ENCODE measurements around the gene GPATCH2.

The GPATCH2 gene

DNA sequence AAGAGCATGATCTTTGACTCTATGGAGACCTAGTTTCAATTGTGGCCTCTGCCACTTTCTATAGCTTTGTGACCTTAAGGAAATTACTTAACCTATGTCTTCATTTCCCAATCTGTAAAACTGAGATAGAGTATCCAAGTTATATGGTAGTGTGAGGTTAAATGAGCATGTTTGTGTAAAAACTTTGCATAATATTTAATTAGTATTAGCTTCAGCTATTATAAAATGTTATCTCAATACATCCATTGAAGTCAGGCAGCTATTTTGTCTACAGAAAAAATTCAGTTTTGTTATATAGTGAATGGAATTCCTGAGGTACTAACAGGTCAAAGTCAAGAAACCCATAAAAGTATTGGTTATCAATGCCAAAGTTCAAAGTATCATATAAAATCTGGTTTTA is 53.6 kb downstream of the GPATCH2 start:
- DNase-seq = no peak

DNA sequence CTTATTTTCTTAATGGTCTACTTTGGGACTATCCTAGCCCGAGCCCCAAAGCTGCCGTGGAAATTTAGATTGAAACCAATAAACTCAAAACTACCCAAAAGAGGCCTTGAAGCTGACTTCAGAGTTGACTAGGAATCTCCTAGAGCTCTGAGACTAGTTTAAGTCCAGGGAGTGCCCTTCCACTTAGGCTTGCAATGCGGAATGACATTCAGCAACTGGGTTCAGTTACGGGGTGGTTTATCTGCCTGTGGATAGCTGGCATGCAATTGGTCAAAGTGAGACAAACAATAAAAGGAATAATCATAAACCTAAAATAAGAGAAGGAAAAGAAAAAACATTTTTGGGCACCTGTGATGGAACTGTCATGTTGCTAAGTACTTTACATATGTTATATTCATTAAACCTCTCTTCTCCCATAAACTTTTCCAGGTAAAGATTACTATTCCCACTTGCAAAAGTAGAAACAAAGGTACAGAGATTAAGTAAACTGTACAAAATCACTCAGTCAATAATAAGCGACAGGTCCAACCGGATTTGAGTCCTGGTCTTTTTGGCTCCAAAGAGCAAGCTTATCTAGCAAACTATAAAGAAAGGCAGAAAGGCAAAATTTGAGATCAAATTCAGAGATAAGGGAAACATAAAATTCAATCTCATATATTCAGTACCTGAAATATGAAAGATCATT is 56.5 kb downstream of the GPATCH2 start:
- DNase-seq = no peak

DNA sequence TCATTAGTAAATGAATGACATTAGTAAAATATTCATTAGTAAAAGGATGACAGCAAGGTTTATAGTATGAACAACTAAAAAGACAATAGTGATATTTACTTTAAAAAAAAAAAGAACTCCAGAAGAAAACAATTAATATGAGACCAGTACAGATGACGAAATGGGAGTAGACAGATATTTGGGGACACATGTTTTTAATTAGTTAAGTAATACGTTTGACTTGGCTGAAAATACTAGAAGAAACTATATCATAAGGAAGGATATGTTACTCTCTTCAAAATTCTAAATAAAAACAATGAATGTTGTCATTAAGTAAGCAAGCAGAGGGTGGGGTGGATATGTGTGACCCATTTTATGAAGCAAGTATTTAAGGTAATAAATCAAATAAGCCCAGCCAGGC is 61.9 kb downstream of the GPATCH2 start:
- DNase-seq = no peak

DNA sequence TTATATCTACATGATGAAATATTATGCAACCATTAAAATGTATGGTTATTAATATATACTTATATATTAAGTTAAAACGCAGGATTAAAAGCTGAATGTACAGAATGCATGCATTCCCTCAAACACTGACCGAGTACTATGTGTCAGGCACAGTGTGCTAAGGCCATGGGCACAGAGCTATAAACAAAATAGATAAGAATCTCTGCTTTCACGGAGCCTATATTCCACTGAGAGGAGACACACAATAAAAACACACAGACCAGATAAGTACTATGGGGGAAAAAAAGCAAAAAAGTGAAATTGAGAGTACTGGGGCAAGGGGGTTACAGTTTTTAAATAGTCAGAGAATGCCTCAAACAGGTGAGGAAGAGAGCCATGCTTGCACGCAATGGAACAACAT is 62.7 kb downstream of the GPATCH2 start:
- no peak for DNase-seq

DNA sequence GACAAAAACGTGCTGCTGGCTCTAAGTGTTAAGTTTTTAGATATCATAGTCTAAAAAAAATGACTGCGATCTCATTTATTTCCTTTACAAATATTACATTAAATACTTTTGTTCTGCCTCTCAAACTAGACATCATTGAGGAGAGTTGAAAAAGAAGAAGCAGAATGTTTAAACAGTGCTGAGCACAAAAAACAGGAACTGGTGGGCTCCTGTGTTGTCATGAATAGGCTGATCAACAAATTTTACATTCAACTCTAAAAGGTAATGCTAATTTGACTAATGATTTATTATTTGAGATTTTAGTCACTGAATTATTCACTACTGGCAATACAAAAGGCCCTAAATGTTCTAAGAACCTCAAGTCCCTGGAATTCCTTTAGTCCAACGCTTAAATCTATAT is 66.1 kb downstream of the GPATCH2 start:
- no peak for DNase-seq

DNA sequence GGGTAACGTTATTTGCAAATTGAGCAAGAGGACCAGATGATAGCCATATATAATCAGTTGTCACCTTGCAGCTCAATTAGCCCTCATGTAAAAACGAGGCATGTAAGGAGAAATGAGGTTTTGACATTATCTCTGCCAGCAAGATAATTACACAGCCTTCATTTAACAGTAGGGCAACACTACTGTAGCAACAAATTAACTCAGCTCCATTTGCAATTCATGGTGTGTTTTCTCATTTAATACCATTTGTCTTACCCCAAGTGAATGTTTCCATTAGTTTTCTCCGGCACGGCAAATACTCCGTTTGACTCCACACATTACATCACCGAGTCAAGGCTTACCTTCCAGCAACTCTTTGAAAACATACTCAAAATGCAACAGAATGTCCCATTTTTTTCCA is 66.7 kb downstream of the GPATCH2 start:
- DNase-seq = no peak

DNA sequence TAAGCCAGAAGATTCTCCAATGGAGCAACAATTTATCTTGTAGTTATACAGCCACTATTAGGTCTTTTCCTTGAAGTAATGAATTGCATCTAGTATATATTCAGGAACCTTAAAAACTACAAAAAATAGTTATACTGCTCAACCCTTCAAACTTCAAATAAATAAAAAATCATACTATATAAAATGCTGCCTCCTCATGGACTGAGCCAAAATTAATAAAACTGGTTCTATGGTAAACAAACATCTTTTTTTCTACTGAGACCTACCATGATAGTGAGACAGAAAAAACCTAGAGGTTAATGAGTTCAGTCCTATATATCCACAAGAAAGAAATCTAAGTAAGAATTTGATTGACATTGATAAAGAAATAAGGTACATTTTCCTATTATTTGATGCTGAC is 67.7 kb downstream of the GPATCH2 start:
- DNase-seq = no peak

DNA sequence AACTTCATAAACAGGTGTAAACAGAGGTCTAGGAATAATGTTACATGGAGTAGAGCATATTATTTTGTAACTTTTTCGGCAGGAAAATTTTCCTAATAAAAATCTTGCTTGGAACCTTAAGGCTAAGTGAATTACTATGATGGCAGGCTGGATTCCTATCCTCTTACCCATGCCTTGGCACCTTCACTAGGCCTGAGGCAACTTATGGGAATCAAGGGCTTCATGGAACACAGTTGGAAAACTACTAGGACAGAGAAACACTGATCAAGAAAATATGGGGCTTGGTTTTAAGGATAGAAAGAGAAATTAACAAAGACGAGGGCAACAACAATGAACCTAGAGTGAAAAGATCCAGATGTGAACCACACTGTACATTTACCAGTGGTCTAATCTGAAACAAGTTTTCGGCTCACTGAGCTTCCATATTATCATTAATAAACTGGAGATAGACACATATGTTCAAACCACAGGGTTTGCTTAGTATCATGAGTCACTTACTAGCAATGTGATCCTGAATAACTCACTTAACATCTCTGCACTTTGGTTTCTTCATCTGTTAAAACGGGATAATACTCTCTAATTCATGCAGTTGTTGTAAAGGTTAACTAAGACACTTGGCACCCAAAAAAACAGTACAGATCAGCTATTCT is 68.5 kb downstream of the GPATCH2 start:
- no peak for DNase-seq

DNA sequence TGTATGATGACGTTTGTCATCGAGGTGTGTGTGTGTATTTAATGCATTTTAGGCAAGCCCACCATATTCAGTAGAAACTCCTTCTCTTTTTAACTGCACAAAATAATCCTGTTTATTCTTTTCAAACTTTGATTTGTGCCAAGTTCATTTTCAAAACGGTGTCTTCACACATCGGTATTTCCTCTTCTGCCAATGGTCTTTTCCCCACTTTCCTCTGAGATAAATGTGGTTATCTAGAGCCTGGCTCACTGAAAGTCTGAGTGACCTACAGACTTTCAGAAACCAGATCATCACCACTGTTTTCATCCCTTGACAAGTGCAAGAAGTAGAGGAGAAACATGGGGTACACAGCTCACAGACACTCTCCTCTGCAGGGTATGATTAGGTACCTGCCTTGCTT is 69.4 kb downstream of the GPATCH2 start:
- no peak for DNase-seq

DNA sequence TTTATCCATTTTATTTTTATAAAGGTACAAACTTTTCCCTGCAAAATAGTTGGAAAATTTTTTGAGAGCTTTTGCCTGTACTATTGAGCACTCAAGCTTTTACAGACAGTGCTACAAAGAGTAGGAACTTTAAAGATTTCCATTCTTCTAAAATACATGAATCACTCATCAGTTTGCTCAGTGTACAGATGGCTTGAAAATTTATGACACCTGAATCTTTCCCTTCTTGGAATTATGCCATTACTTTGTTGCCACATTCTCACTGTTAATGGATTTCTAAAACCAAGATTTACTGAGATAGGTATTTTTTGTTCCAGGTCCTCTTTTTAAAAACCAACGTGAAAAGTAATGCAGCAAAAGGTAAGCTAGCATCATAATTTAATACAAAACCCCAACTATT is 76.0 kb downstream of the GPATCH2 start:
- no peak for DNase-seq

DNA sequence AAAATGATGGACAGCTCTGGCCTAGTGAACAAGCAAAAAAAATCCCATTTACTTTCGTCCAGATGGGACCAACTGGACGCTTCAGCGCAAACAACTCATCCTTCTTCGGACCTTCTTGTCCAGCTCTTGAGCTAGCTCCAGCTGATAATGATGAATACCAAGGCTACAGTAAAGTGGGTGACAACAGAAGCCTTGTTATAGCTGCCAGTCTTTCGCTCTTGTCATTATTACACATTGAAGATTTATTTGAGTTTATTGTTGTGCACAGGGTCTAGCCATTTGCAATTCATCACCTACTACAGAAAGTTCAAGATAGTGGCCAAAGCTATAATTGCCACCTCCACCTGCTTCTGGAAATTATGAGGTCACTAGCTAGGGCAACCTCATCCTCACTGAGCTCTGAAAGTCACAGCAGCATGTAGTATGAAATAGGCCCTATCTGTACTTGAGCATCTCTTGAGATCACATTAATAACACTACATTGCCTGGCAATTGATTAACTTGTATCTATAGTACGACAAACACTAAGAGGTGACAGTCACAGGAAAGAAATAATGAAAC is 76.9 kb downstream of the GPATCH2 start:
- no peak for DNase-seq

DNA sequence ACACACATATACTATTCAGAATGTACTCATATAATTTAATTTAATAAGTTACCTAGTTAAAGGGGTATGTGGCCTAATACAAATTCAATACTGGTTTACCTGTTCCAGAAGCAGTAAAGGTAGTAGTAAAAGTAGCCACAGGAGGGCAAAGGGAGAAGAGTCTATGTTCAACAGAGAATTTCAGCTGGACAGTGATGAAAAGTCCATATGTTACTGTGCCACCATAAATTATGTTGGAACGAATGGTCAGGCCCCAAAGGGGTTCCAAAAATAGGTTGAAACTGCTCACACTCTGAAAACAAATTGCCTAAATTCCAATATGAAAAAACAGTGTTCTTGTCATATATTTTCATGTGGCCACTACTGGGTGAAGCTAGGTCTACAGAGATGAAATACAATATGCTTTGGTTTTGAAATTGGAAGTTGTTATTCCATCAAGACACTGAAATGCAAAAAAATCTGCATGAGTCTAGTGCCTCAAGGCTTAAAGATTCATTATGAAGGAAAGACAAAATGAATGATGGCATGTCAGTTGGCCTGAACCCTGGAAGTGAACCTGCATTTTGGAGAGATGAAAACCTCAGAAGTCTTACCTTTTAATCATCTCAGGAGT is 78.4 kb downstream of the GPATCH2 start:
- no peak for DNase-seq

DNA sequence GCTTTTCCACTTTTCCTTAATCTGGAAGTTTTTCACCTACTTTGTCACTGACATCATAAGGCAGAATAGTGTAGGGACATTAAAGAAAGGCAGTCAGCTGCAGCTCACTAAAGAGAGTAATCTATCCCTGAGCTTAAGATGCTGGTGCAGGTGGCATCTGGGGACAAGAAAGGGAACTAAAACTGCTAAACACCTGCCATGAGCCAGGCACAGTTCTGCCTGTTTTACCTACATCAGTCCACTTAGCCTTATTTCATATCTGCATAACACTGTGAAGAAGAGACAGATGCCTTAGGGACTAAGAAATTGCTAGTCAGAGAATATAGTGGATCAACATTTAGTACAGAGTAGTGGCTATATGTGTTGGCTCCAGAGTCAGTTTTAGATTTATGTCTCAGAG is 88.1 kb downstream of the GPATCH2 start:
- no peak for DNase-seq

DNA sequence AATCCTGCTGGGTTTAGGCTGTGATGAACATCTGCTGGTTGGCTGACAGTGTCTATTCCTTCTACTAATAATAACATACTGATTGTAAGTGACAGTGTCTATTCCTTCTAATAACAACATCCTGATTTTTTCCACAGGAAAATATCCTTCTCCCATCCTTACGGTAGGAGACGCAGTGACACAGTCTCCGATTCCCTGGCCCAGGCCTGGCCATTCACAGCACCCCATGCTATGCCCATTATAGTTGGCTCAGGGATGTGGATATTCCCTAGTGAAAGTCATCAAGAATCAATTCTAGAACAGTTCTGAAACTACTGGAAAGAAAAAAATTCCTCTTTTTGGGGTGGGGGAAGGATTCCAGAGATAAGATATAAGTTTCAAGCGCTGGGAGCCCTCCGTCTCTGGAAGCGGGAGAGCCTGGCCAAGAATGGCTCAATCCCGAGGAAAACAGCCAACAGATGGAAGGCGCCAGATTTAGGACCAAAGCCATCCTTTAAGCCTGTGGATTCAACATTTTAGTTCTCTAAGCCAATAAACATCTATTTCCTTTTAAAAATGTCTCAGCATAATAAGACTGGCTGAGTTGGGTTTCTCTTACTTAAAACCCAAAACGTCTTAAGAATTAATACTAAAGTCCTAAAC is 88.6 kb downstream of the GPATCH2 start:
- no peak for DNase-seq

DNA sequence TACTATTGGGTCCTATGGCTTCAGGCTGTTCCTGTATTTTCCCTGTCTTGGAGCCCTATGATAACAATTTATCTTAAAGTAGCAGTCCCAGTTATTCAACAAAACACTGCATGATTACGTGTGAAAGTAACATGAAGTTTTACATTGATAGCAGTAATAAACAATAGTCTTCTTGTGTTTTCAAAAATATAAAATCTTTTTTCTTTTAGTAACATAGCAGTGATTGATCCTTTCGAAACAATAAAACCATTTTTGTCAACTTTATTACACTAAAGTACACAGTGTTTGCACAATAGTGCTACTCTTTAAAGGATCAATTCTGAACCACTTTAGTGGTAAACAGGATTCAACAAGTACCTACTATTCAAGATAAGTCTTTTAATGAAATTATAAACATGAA is 90.6 kb downstream of the GPATCH2 start:
- no peak for DNase-seq

DNA sequence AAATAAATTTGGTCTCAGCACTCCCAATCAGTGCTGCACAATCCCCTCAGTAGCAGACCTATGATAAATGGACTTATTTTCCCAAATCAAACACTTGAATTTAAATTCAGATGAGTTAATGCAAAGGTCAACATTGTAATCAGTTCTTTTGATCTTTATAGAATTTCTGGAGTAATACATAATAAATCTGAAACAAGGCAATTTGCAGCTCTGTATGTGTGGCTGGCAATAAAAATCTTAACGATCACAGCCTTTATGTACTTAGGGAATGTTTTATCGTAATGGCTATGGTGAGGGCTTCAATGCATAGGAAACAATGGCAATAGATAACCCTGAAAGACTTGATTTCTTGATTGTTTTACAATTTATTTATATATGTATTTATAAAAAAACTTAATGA is 91.4 kb downstream of the GPATCH2 start:
- DNase-seq = no peak

DNA sequence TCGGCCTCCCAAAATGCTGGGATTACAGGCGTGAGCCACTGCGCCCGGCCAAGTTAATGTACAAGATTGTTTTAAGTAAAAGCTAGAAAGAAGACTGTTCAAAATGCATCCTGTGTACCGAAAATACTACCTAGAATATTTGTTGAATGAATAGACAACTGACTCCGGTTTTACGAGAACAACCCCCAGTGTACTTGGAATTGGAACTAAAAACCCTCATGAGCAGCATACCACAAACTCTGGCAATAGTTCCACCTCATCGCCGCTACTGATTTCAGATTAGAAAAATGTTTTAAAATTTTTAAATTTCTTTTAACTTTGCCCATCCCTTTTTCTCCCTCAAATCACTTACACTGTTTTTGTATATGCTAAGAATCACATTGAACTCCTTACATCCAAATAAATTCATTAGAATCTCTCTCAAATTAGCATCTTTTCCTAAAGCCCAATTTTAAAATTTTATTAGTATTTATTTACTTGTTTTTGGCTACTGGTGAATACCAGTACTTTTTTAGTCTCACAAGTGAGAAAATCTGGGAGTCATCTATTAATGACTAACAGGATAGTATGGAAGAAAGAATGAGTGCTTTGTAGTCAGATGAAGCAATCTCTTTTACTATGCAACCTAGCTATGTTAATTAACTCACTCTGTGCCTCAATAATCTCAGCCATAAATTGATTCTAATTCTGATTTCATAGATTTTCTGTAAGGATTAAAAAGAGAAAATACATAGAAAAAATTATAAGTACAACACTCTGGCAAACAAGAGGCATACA is 95.1 kb downstream of the GPATCH2 start:
- no peak for DNase-seq

DNA sequence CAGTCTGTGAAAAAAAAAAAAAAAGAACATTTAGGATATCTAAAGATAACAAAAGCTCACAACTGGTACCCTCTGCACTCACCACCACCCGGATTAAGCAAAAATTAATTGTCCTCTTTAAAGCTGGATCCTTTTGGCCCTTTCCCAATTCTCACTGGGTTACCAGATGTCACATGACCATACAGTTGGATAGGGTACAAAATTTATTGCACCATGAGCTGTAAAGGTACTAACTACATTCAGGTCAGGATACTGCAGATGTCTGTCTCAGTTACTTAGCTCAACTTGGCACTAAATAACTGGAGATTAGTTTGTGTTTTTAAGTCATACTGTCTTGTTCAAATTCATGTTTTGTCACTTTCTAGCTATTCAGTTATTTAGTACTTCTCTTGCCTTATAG is 96.3 kb downstream of the GPATCH2 start:
- DNase-seq = no peak

DNA sequence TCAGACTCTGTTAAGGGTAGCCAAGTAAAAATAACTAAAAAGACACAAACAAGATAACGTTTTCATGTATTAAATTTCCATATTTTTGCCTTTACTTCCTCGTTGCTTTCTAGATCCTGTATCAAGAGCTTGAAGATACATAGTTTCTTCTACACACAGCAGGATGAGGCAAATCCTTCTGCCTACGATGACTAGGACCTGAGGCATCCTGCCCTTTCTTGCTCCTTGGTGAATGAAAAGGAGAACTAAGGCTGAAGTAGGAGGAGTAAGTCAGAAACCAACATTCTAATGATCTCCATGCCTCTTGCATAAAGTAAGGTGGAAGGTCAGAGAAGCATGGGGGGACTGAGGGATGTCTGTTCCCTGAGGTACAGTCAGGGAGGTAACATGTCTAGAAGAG is 102.6 kb downstream of the GPATCH2 start:
- DNase-seq = peak; percentile 12

DNA sequence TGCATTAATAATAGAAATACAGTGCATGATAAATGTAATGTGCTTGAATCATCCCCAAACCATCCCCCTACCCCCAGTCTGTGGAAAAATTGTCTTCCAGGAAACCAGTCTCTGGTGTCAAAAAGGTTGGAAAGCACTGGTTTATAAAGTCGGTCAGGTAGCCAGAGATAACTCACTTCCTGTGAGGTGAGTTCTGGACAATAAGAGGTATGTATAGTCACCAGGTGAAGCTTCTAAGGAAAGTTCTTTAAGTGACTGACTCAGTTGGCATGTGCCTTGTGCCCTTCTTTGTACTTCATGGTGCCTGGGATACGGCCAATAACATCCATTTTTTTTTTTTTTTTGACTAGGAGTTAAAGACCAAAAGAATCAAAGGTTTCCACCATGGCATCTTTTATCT is 103.7 kb downstream of the GPATCH2 start:
- DNase-seq = no peak

DNA sequence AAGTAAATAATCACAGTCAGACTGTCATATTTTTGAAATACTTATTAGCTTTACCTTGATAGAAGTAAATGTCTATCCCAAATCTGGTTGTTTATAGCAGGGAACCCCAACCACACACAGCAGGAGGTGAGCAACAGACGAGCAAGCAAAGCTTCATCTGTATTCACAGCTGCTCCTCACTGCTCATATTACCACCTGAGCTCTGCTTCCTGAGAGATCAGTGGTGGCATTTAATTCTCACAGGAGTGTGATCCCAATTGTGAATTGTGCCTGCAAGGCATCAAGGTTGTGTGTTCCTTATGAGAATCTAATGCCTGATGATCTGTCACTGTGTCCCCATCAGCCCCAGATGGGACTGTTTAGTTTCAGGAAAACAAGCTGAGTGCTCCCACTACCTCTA is 104.3 kb downstream of the GPATCH2 start:
- no peak for DNase-seq

DNA sequence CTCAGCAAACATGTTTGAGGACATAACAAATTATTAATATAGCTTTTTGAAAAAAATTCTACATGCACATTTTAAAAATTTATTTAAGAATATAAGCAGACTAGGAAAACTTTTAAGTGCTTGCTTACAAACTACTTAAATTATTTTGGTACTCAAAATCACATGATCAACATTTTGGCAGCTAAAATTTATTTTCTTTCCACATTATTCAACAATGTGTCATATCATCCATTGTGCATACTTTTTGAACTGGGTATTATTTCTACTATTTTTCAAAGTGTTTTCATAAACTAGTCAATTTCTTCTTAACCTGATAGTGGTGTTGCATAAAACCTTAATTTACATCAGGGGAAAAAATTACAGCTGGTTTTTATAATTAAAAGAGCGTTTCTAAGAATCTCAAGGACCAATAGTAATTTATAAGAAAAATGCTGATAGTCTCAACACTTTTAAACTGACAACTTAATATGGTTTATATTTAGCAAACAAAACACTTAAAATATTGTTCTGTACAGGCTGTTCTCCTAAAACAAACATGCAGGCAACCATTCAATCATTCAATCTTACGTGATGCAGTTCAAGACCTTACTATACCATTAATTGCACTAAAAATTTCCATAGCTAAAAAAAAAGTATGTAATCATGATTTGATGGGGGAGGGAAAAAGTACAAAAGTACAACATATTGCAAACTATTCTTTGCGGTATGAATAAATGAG is 105.0 kb downstream of the GPATCH2 start:
- DNase-seq = no peak
